Naive thymus-derived CD4-positive, alpha-beta T cell (primary cell): ENCODE data around the gene CACNA1C. TPM values are rescaled to one million over a fixed set of nuclear protein-coding genes. Genes with fewer than 3 reads are reported as not detected.

Experiments
- ATAC-seq: fragments of 150-1000 bp; cut with Tn5 transposase; 2 replicates; pipeline ENCODE4 v1.10.0; 2021; ENCODE audit warnings: mild to moderate bottlenecking, moderate library complexity
- CTCF ChIA-PET: fragments of 350-600 bp; sonication (Branson Sonifier 250); formaldehyde crosslinking; loops from one replicate; lab custom pipeline; 2021; ENCODE audit warnings: antibody characterized with exemption; lab: Charles Lee
- POLR2A ChIA-PET: fragments of 350-600 bp; sonication (Branson Sonifier 250); formaldehyde crosslinking; loops from one replicate; lab custom pipeline; 2021; ENCODE audit warnings: antibody characterized with exemption, inconsistent platforms; lab: Charles Lee
- DNase-seq, 9 donors: peaks; one replicate each; pipeline versions ENCODE4 v3.0.0 to v3.0.0-alpha.2; 2020 to 2022; ENCODE audit warnings: mixed read lengths in 1 of 9
- H3K27ac ChIP-seq: one replicate; pipeline ENCODE4 v1.7.0; 2013; ENCODE audit warnings: mild to moderate bottlenecking, low read depth, low read length, moderate library complexity
- H3K27me3 ChIP-seq, 2 donors: one replicate each; pipeline ENCODE4 v1.7.0; 2013; ENCODE audit warnings: low read length in 2 of 2, mild to moderate bottlenecking in 2 of 2, moderate library complexity in 2 of 2; ENCODE audit not compliant: control insufficient read depth in 2 of 2, insufficient read depth in 2 of 2
- H3K36me3 ChIP-seq, 3 experiments: 1 replicate in 2 of 3; 2 replicates in 1 of 3; pipeline ENCODE4 v1.7.0; 2013; ENCODE audit warnings: low read length in 3 of 3, mild to moderate bottlenecking in 3 of 3, moderate library complexity in 1 of 3; ENCODE audit not compliant: insufficient read depth in 3 of 3, control insufficient read depth in 2 of 3
- H3K4me1 ChIP-seq, 2 donors: one replicate each; pipeline ENCODE4 v1.7.0; 2013; ENCODE audit warnings: low read length in 2 of 2, mild to moderate bottlenecking in 2 of 2, moderate library complexity in 1 of 2; ENCODE audit not compliant: control insufficient read depth in 2 of 2, insufficient read depth in 2 of 2
- H3K4me3 ChIP-seq: 2 replicates; pipeline ENCODE4 v1.7.0; 2013; ENCODE audit warnings: mild to moderate bottlenecking, low read length
- H3K9me3 ChIP-seq, 3 experiments: 1 replicate in 2 of 3; 2 replicates in 1 of 3; pipeline ENCODE4 v1.7.0; 2013; ENCODE audit warnings: low read length in 3 of 3; ENCODE audit not compliant: control insufficient read depth in 2 of 3
- H3K27ac Mint-ChIP-seq, 9 donors: one replicate each; pipeline ENCODE4 v1.8.0; 2020 to 2022; ENCODE audit warnings: mixed read lengths in 9 of 9, mild to moderate bottlenecking in 8 of 9, moderate library complexity in 5 of 9, inconsistent platforms in 2 of 9
- H3K27me3 Mint-ChIP-seq, 5 donors: one replicate each; pipeline ENCODE4 v1.8.0; 2021 to 2022; ENCODE audit warnings: mixed read lengths in 5 of 5, mild to moderate bottlenecking in 1 of 5
- H3K36me3 Mint-ChIP-seq, 5 donors: one replicate each; pipeline ENCODE4 v1.8.0; 2020 to 2022; ENCODE audit warnings: mixed read lengths in 5 of 5, mild to moderate bottlenecking in 3 of 5, inconsistent platforms in 1 of 5
- H3K4me1 Mint-ChIP-seq, 7 donors: one replicate each; pipeline ENCODE4 v1.8.0; 2020 to 2022; ENCODE audit warnings: mixed read lengths in 7 of 7, mild to moderate bottlenecking in 3 of 7, inconsistent platforms in 1 of 7
- H3K4me3 Mint-ChIP-seq, 10 donors: one replicate each; pipeline ENCODE4 v1.8.0; 2020 to 2022; ENCODE audit warnings: mild to moderate bottlenecking in 10 of 10, mixed read lengths in 10 of 10, moderate library complexity in 6 of 10, inconsistent platforms in 2 of 10
- H3K9me3 Mint-ChIP-seq, 11 donors: one replicate each; pipeline ENCODE4 v1.8.0; 2020 to 2022; ENCODE audit warnings: mixed read lengths in 11 of 11, mild to moderate bottlenecking in 4 of 11, inconsistent platforms in 1 of 11, moderate library complexity in 1 of 11
- intact Hi-C, 2 donors: fragments of 100-400 bp; cut with micrococcal nuclease; formaldehyde crosslinking; loops; one replicate each; pipeline ENCODE4 v1.15.1; 2023
- polyA plus RNA-seq, 2 donors: library from polyadenylated mRNA; unstranded; fragments of 300-500 nt; fragmentation: Illumina TruSeq; gene quantifications; one replicate each; pipeline ENCODE4 v1.2.3, GENCODE V29; 2021
- total RNA-seq, 6 experiments: library from RNA in 5 of 6; stranded (reverse) in 5 of 6; gene quantifications; 1 replicate in 5 of 6; 2 replicates in 1 of 6; pipeline ENCODE4 v1.2.3 and lab custom pipeline; 2021 to 2026

Gene CACNA1C
- total and polyA plus RNA-seq, 7 experiments from 2014 or later = 0.04 to 0.48 (median 0.08) TPM

DNA sequence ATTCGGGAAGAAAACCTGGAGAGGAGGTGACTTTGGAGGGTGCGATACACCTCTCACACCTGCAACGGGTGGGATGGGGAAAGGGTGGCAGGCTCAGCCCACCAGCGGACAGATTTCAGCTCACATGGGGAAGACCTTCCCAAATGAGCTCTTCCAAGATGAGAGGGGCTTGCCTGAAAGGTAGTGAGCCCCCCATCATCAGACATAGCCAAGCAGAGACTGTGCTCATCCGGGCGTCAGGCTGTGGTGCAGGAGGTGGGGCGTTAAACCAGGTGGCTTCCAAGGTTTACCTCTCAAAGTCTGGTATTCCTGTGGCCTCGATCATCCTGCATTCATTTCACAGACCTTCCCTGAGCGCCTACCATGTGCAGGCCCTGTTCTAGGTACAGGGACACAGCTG is 636.6 kb downstream of the CACNA1C start:
- no peaks in the 10 kb centered on the region for H3K9me3 Mint-ChIP-seq
- H3K4me3 Mint-ChIP-seq = peak overlapping the region; percentile 66 to 100 (median 92)
- no peaks in the 10 kb centered on the region for H3K9me3 ChIP-seq
- H3K4me3 ChIP-seq = no peak overlapping the region
- peaks cover 36 to 57% (median 49%) of the 10 kb centered on the region in 7 donors for H3K4me1 Mint-ChIP-seq
- ChIA-PET CTCF (interaction anchor here (3.6 kb wide), 1 partner anchor 96 kb away, joined by 25 read pairs; no protein-coding TSS in a partner anchor), POLR2A (interaction anchor here (2.6 to 2.9 kb wide), 2 partner anchors 107 to 123 kb away, joined by 17 to 41 read pairs; partner anchors contain the start of genes FKBP4 and ITFG2)
- H3K4me1 ChIP-seq = peaks cover 15 to 22% of the 10 kb centered on the region in 2 donors
- peaks cover 0 to 3% (median 2%) of the 10 kb centered on the region in 5 donors for H3K36me3 Mint-ChIP-seq
- H3K27ac ChIP-seq = no peak overlapping the region
- no peak for DNase-seq
- peak overlapping the region in 8 of 9 donors; percentile 7 to 93 (median 86) for H3K27ac Mint-ChIP-seq
- no peak for ATAC-seq
- no peaks in the 10 kb centered on the region for H3K36me3 ChIP-seq
- H3K27me3 ChIP-seq = no peaks in the 10 kb centered on the region
- peaks cover 0 to 1% (median 0%) of the 10 kb centered on the region in 5 donors for H3K27me3 Mint-ChIP-seq
- intact Hi-C loops = no loop called here

GRCh38 chr12:2689879-2690278 is 637.1 kb downstream of the CACNA1C start:
- Histone ChIP-seq H3K27me3 (no peaks in the 10 kb centered on the region), H3K4me3 (no peak overlapping the region), H3K4me1 (peaks cover 15 to 22% of the 10 kb centered on the region in 2 donors), H3K27ac (no peak overlapping the region), H3K9me3 (no peaks in the 10 kb centered on the region), H3K36me3 (no peaks in the 10 kb centered on the region)
- Mint-ChIP-seq H3K27me3 (peaks cover 0 to 6% (median 0%) of the 10 kb centered on the region in 5 donors), H3K4me3 (peak overlapping the region; percentile 66 to 100 (median 92)), H3K4me1 (peaks cover 36 to 57% (median 49%) of the 10 kb centered on the region in 7 donors), H3K36me3 (peaks cover 0 to 3% (median 2%) of the 10 kb centered on the region in 5 donors), H3K9me3 (no peaks in the 10 kb centered on the region), H3K27ac (peak overlapping the region in 8 of 9 donors; percentile 38 to 93 (median 86))
- intact Hi-C loops = loop anchor here (2.0 to 5.0 kb wide), 2 partner anchors 187 to 201 kb away; partner anchors contain the start of genes FOXM1 (in 1 of the 2), RHNO1 (in 1 of the 2) and TULP3 (in 1 of the 2)
- ATAC-seq = no peak
- DNase-seq = no peak
- CTCF ChIA-PET = interaction anchor here (3.6 kb wide), 1 partner anchor 95 kb away, joined by 25 read pairs; no protein-coding TSS in a partner anchor
- POLR2A ChIA-PET = interaction anchor here (1.3 to 2.9 kb wide), 3 partner anchors 100 to 123 kb away, joined by 4 to 41 read pairs (median 17); partner anchors contain the start of genes FKBP4 and ITFG2

DNA sequence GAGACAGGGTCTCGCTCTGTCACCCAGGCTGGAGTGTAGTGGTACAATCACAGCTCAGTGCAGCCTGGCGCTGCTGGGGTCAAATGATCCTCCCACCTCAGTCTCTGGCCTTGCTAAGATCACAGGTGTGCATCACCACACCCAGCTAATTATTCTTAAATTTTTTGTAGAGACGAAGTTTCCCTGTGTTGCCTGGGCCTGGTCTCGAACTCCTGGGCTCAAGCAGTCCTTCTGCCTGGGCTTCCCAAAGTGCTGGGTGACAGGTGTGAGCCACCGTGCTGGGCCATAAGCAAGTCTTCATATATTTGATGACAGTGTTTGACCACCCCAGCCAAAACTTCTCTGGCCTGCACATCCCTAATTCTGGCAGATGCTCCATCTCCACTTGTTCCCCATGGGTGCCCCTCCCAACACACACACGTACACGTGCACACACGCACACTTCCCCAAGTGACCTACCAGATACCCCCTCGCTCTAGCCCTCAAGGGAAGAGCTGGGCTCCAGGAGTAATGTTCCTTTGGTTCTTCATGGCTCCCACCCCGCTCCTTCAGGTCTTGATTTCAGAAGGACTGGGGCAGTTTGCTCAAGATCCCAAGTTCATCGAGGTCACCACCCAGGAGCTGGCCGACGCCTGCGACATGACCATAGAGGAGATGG is 637.7 kb downstream of the CACNA1C start:
- ChIA-PET POLR2A (interaction anchor here (0.5 to 2.9 kb wide), 7 partner anchors 8 to 1020 kb away, joined by 3 to 41 read pairs (median 6); partner anchors contain the start of genes FKBP4 and ITFG2), CTCF (interaction anchor here (1.6 to 3.6 kb wide), 2 partner anchors 7 to 95 kb away, joined by 4 to 25 read pairs; no protein-coding TSS in a partner anchor)
- Mint-ChIP-seq H3K27me3 (peaks cover 0 to 9% (median 0%) of the 10 kb centered on the region in 5 donors), H3K4me1 (peaks cover 36 to 57% (median 49%) of the 10 kb centered on the region in 7 donors), H3K4me3 (peak overlapping the region; percentile 88 to 100 (median 93)), H3K36me3 (peaks cover 0 to 3% (median 2%) of the 10 kb centered on the region in 5 donors), H3K9me3 (no peaks in the 10 kb centered on the region), H3K27ac (peak overlapping the region; percentile 75 to 93 (median 86))
- peak overlapping the region; percentile 79 for H3K27ac ChIP-seq
- DNase-seq (no peak), ATAC-seq (no peak)
- H3K36me3 ChIP-seq = no peaks in the 10 kb centered on the region
- intact Hi-C loops = loop anchor here (1.0 to 5.0 kb wide), 8 partner anchors 7 to 200 kb away; partner anchors contain the start of genes FKBP4 (in 1 of the 2), FOXM1 (in 1 of the 2), ITFG2 (in 1 of the 2) and RHNO1 (in 1 of the 2)
- H3K9me3 ChIP-seq = no peaks in the 10 kb centered on the region
- H3K4me3 ChIP-seq = peak overlapping the region; percentile 92
- peaks cover 15 to 22% of the 10 kb centered on the region in 2 donors for H3K4me1 ChIP-seq
- no peaks in the 10 kb centered on the region for H3K27me3 ChIP-seq

GRCh38 chr12:2691006-2691344 is 638.2 kb downstream of the CACNA1C start:
- peak; percentile 75 for ATAC-seq
- no peaks in the 10 kb centered on the region for H3K9me3 Mint-ChIP-seq
- Histone ChIP-seq H3K36me3 (no peaks in the 10 kb centered on the region), H3K4me3 (peak overlapping the region; percentile 92), H3K27me3 (no peaks in the 10 kb centered on the region), H3K9me3 (no peaks in the 10 kb centered on the region), H3K4me1 (peaks cover 15 to 22% of the 10 kb centered on the region in 2 donors), H3K27ac (peak overlapping the region; percentile 79)
- H3K4me3 Mint-ChIP-seq = peak overlapping the region; percentile 88 to 100 (median 93)
- H3K27me3 Mint-ChIP-seq = peaks cover 0 to 12% (median 1%) of the 10 kb centered on the region in 5 donors
- ChIA-PET POLR2A (interaction anchor here (0.7 to 2.9 kb wide), 7 partner anchors 8 to 122 kb away, joined by 3 to 41 read pairs (median 6); partner anchors contain the start of genes FKBP4 and ITFG2), CTCF (interaction anchor here (1.6 to 3.6 kb wide), 2 partner anchors 8 to 94 kb away, joined by 4 to 25 read pairs; no protein-coding TSS in a partner anchor)
- DNase-seq = peak in 8 of 9 donors; percentile 36 to 66 (median 56)
- intact Hi-C loops = loop anchor here (1.0 to 5.0 kb wide), 8 partner anchors 8 to 200 kb away; partner anchors contain the start of genes FKBP4 (in 1 of the 2), FOXM1 (in 1 of the 2), ITFG2 (in 1 of the 2) and RHNO1 (in 1 of the 2)
- peaks cover 36 to 57% (median 49%) of the 10 kb centered on the region in 7 donors for H3K4me1 Mint-ChIP-seq
- H3K36me3 Mint-ChIP-seq = peaks cover 0 to 3% (median 2%) of the 10 kb centered on the region in 5 donors
- H3K27ac Mint-ChIP-seq = peak overlapping the region; percentile 60 to 93 (median 86)

DNA sequence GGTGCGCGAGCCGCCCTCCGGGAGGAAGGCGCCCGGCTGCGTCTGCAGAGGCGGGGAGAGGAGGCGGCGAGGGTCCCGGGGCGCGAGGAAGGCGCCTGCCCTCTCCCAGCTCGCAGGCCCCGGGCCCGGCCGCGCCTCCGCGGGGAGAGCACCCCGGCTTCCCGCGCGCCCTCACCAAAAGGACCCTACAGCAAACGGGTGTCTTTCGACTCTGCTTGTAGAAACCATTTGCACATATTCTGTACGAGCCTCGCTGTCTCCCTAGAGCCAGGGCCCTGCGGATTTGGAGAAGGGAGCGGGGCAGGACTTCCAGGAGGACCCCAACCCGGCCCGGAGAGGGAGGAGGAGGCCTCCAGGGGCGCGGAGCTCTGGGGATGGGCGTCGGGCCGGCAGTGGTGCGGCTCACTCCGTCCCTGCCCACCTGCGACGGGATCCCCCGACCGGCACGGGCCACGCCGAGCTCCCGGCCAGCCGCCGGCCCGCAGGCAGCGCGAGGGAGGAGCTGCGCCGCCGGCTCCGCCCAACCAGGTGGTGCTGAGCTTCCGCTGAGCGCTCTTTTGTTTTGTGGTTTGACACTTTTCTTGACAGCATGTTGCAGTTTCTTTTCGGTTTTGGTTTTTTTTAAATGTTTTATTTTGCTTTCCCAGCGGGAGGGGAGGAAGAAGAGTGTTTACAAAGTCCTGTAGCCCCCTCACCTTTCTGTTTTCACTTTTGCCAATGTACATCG is 638.7 kb downstream of the CACNA1C start:
- no peaks in the 10 kb centered on the region for H3K9me3 ChIP-seq
- H3K27ac Mint-ChIP-seq = peak overlapping the region; percentile 86 to 99 (median 91)
- ATAC-seq = peak; percentile 80
- peaks cover 36 to 57% (median 49%) of the 10 kb centered on the region in 7 donors for H3K4me1 Mint-ChIP-seq
- peaks cover 0 to 3% (median 2%) of the 10 kb centered on the region in 5 donors for H3K36me3 Mint-ChIP-seq
- ChIA-PET POLR2A (interaction anchor here (0.5 to 2.9 kb wide), 11 partner anchors 9 to 1038 kb away, joined by 3 to 41 read pairs (median 3); partner anchors contain the start of genes FKBP4 and ITFG2), CTCF (interaction anchor here (1.6 to 3.6 kb wide), 2 partner anchors 8 to 94 kb away, joined by 4 to 25 read pairs; no protein-coding TSS in a partner anchor)
- H3K9me3 Mint-ChIP-seq = no peaks in the 10 kb centered on the region
- peak overlapping the region; percentile 92 for H3K4me3 ChIP-seq
- intact Hi-C loops = loop anchor here (1.0 to 5.0 kb wide), 8 partner anchors 8 to 199 kb away; partner anchors contain the start of genes FKBP4 (in 1 of the 2), FOXM1 (in 1 of the 2), ITFG2 (in 1 of the 2) and RHNO1 (in 1 of the 2)
- peaks cover 15 to 22% of the 10 kb centered on the region in 2 donors for H3K4me1 ChIP-seq
- DNase-seq = peak in 8 of 9 donors; percentile 41 to 68 (median 58)
- H3K27ac ChIP-seq = peak overlapping the region; percentile 79
- peaks cover 0 to 16% (median 6%) of the 10 kb centered on the region in 5 donors for H3K27me3 Mint-ChIP-seq
- H3K27me3 ChIP-seq = no peaks in the 10 kb centered on the region
- no peaks in the 10 kb centered on the region for H3K36me3 ChIP-seq
- H3K4me3 Mint-ChIP-seq = peak overlapping the region; percentile 88 to 100 (median 98)
